Endothelial cell of umbilical vein (primary cell): ENCODE results near the gene RBMS3. TPM values are rescaled to one million over a fixed set of nuclear protein-coding genes. Genes with fewer than 3 reads are reported as not detected.

Experiments
- BruUV-seq: library from RNA; stranded (reverse); fragments of 400-500 nt; replicated peaks from 2 replicates; lab custom pipeline; 2021; lab: Mats Ljungman, UMichigan
- CTCF ChIA-PET: fragments of 300-600, 350-600 bp; sonication (Branson Sonifier 250); formaldehyde crosslinking; loops from one replicate; lab custom pipeline; 2021; ENCODE audit warnings: antibody characterized with exemption, inconsistent platforms; lab: Charles Lee
- POLR2A ChIA-PET: fragments of 300-600, 350-600 bp; sonication (Branson Sonifier 250); formaldehyde crosslinking; loops from one replicate; lab custom pipeline; 2021; ENCODE audit warnings: antibody characterized with exemption, inconsistent platforms; lab: Charles Lee
- DNase-seq: peaks from one replicate; pipeline ENCODE4 v3.0.0-alpha.2; 2011; ENCODE audit warnings: low read depth, low spot score
- FAIRE-seq: peaks from 2 replicates; lab custom pipeline; 2011; peaks lifted over from hg19 to GRCh38; lab: Jason Lieb, UNC
- H2AFZ ChIP-seq: 2 replicates; pipeline ENCODE4 v1.6.0; 2012; ENCODE audit warnings: low read depth, low read length, control low read depth, inconsistent platforms
- H3K27ac ChIP-seq: 2 replicates; pipeline ENCODE4 v1.5.1; 2011; ENCODE audit warnings: low read depth, mild to moderate bottlenecking, control low read depth, low read length, moderate library complexity; ENCODE audit not compliant: insufficient read depth
- H3K27me3 ChIP-seq, 2 experiments: 2 replicates each; pipeline versions ENCODE4 v1.6.0 to v1.6.1; 2011; ENCODE audit warnings: low read length in 2 of 2, mixed read lengths in 1 of 2; ENCODE audit not compliant: control insufficient read depth in 2 of 2, insufficient read depth in 2 of 2
- H3K36me3 ChIP-seq, 2 experiments: 2 replicates in 1 of 2; 3 replicates in 1 of 2; pipeline ENCODE4 v1.5.1; 2011; ENCODE audit warnings: low read length in 2 of 2, mild to moderate bottlenecking in 1 of 2, moderate library complexity in 1 of 2; ENCODE audit not compliant: control insufficient read depth in 2 of 2, insufficient read depth in 2 of 2; ENCODE audit errors: extremely low read depth in 1 of 2
- H3K4me1 ChIP-seq: 3 replicates; pipeline ENCODE4 v1.5.1; 2011; ENCODE audit warnings: mild to moderate bottlenecking, low read length; ENCODE audit not compliant: control insufficient read depth, insufficient read depth; ENCODE audit errors: extremely low read depth
- H3K4me2 ChIP-seq: 2 replicates; pipeline ENCODE4 v1.6.1; 2011; ENCODE audit warnings: low read length, control low read depth, mixed read lengths; ENCODE audit not compliant: insufficient read depth
- H3K4me3 ChIP-seq, 3 experiments: fragments of 200-600 bp in 1 of 3; sonication (generic), shearing (Covaris generic) in 1 of 3; replicated peaks in 1 of 3; 2 replicates each; pipeline ENCODE4 v1.5.1; 2011 to 2016; ENCODE audit warnings: control low read depth in 3 of 3, low read length in 3 of 3, mild to moderate bottlenecking in 2 of 3, inconsistent platforms in 1 of 3, low read depth in 1 of 3, moderate library complexity in 1 of 3; ENCODE audit not compliant: insufficient read depth in 1 of 3
- H3K79me2 ChIP-seq: 2 replicates; pipeline ENCODE4 v1.6.0; 2012; ENCODE audit warnings: low read length, inconsistent platforms; ENCODE audit not compliant: control insufficient read depth, insufficient read depth
- H3K9ac ChIP-seq: replicated peaks from 2 replicates; pipeline ENCODE3; 2011; ENCODE audit warnings: low read length, control low read depth; ENCODE audit not compliant: insufficient read depth; ENCODE audit errors: extremely low read depth
- H3K9me1 ChIP-seq: replicated peaks from 3 replicates; pipeline ENCODE4 v1.6.0; 2011; ENCODE audit warnings: mild to moderate bottlenecking, low read length; ENCODE audit not compliant: control insufficient read depth, insufficient read depth; ENCODE audit errors: extremely low read depth
- H3K9me3 ChIP-seq: replicated peaks from 2 replicates; pipeline ENCODE4 v1.5.1; 2012; ENCODE audit warnings: low read length, inconsistent platforms; ENCODE audit not compliant: control insufficient read depth, insufficient read depth
- H4K20me1 ChIP-seq: replicated peaks from 2 replicates; pipeline ENCODE3; 2011; ENCODE audit warnings: mild to moderate bottlenecking, low read length; ENCODE audit not compliant: control insufficient read depth, insufficient read depth; ENCODE audit errors: extremely low read depth
- CTCF ChIP-seq, 2 donors: IDR thresholded peaks; 1 replicate in 1 of 2; 2 replicates in 1 of 2; pipeline ENCODE4 v1.5.1; 2011; ENCODE audit warnings: low read length in 2 of 2, mild to moderate bottlenecking in 2 of 2, moderate library complexity in 2 of 2, control low read depth in 1 of 2, inconsistent platforms in 1 of 2, low read depth in 1 of 2; ENCODE audit not compliant: insufficient read depth in 1 of 2; ENCODE audit errors: extremely low read depth in 1 of 2
- EZH2 ChIP-seq: IDR thresholded peaks from 2 replicates; pipeline ENCODE4 v1.6.1; 2012; ENCODE audit warnings: borderline replicate concordance, low read depth, mild to moderate bottlenecking, moderate library complexity, low read length, inconsistent platforms; ENCODE audit not compliant: severe bottlenecking
- GATA2 ChIP-seq: IDR thresholded peaks from 2 replicates; pipeline ENCODE4 v1.7.0; 2011; ENCODE audit warnings: low read depth, mild to moderate bottlenecking, moderate library complexity, mixed read lengths, low read length; ENCODE audit not compliant: insufficient read length, insufficient read depth
- JUN ChIP-seq: IDR thresholded peaks from 2 replicates; pipeline ENCODE4 v1.6.1; 2011; ENCODE audit warnings: borderline replicate concordance, low read depth; ENCODE audit not compliant: insufficient read length, insufficient read depth
- MAX ChIP-seq: IDR thresholded peaks from 2 replicates; pipeline ENCODE4 v1.6.1; 2011; ENCODE audit not compliant: insufficient read depth, insufficient read length
- MYC ChIP-seq: IDR thresholded peaks from one replicate; pipeline ENCODE4 v1.6.1; 2011; ENCODE audit warnings: mild to moderate bottlenecking, low read depth, low read length
- POLR2A ChIP-seq: IDR thresholded peaks from 2 replicates; pipeline ENCODE4 v1.6.1; 2012; ENCODE audit warnings: low read depth, mild to moderate bottlenecking, control low read depth, low read length
- POLR2AphosphoS5 ChIP-seq: IDR thresholded peaks from 2 replicates; pipeline ENCODE4 v1.6.1; 2012; ENCODE audit warnings: low read depth, mild to moderate bottlenecking, control low read depth, low read length, moderate library complexity; ENCODE audit not compliant: insufficient read depth
- dilution Hi-C: fragments of 300-500 bp; cut with MboI; formaldehyde crosslinking; loops from one replicate; pipeline ENCODE4 v1.15.0; 2019; ENCODE audit warnings: low sequenced_read_pairs; ENCODE audit not compliant: extremely low pct_ligation_motif_present
- intact Hi-C: fragments of 100-400 bp; cut with micrococcal nuclease; formaldehyde crosslinking; loops from one replicate; pipeline ENCODE4 v1.10.0; 2022
- polyA plus RNA-seq, 4 experiments: library from polyadenylated mRNA; depleted of rRNA in 3 of 4; stranded (reverse) in 3 of 4; unstranded in 1 of 4; fragments of >200 nt; gene quantifications; 2 replicates each; pipeline versions ENCODE4 v1.2.1 to v1.2.3, GENCODE V29; 2011 to 2012; ENCODE audit warnings: missing spikeins in 1 of 4
- total RNA-seq: library from RNA; stranded (reverse); gene quantifications from 2 replicates; pipeline ENCODE4 v1.2.3, GENCODE V29; 2021

The RBMS3 gene
- total and polyA plus RNA-seq, 2 donors (not counting 3 experiments of a cell fraction or from before 2014, with no cell fraction given), result 13.6 to 42.3 TPM

- no peaks in the 10 kb centered on the region for H3K36me3 ChIP-seq
- no peaks in the 10 kb centered on the region for H3K27me3 ChIP-seq
- ChIA-PET POLR2A (no interaction called here), CTCF (interaction anchor here (1.2 to 1.5 kb wide), 6 partner anchors 8 to 622 kb away, joined by 3 to 7 read pairs (median 3); no protein-coding TSS in a partner anchor)
- BruUV-seq, result no TSS peak
- no peak overlapping the region for H3K9ac ChIP-seq
- no peak for FAIRE-seq
- H3K4me3 ChIP-seq, result no peak overlapping the region
- no peak overlapping the region for H2AFZ ChIP-seq
- dilution Hi-C loops (no loop called here), intact Hi-C loops (loop anchor here (1.0 to 2.0 kb wide), 2 partner anchors 156 to 219 kb away; no protein-coding TSS in a partner anchor)
- DNase-seq, result no peak
- no peaks in the 10 kb centered on the region for H4K20me1 ChIP-seq
- peaks cover 26% of the 10 kb centered on the region for H3K4me1 ChIP-seq
- H3K79me2 ChIP-seq, result no peaks in the 10 kb centered on the region
- no peak overlapping the region for H3K4me2 ChIP-seq
- TF ChIP-seq POLR2A, result no peak
- no peak for TF ChIP-seq MYC
- no peak for TF ChIP-seq JUN
- no peaks in the 10 kb centered on the region for H3K9me3 ChIP-seq
- H3K9me1 ChIP-seq, result no peaks in the 10 kb centered on the region
- H3K27ac ChIP-seq, result no peak overlapping the region
Measured at GRCh38 chr3:29538610-29538958, 257.7 kb downstream of the RBMS3 start.

- Histone ChIP-seq H3K4me1 (peaks cover 26% of the 10 kb centered on the region), H3K27me3 (no peaks in the 10 kb centered on the region), H3K4me3 (no peak overlapping the region), H3K9ac (no peak overlapping the region), H3K27ac (no peak overlapping the region), H4K20me1 (no peaks in the 10 kb centered on the region), H3K36me3 (no peaks in the 10 kb centered on the region), H3K9me1 (no peaks in the 10 kb centered on the region), H2AFZ (no peak overlapping the region), H3K9me3 (no peaks in the 10 kb centered on the region), H3K79me2 (no peaks in the 10 kb centered on the region), H3K4me2 (no peak overlapping the region)
- DNase-seq (no peak), FAIRE-seq (no peak)
- TF ChIP-seq POLR2AphosphoS5 (no peak), CTCF (IDR thresholded peaks at IDR 0.05; ENCODE audit: extremely low read depth in 1 of 2, insufficient read depth in 1 of 2, low read depth in 1 of 2, low read length in 2 of 2) (no peak), JUN (no peak), MYC (no peak), EZH2 (no peak), GATA2 (no peak), MAX (no peak), POLR2A (no peak)
- CTCF ChIA-PET, result no interaction called here
- no TSS peak for BruUV-seq
- intact Hi-C loops (no loop called here), dilution Hi-C loops (no loop called here)
- POLR2A ChIA-PET, result no interaction called here
Measured at GRCh38 chr3:29540544-29540943, 259.7 kb downstream of the RBMS3 start.
